ENCODE results near the gene ARHGAP26.
"Not testable (repeated sequence)": the region's sequence is repeated elsewhere in the genome, so short reads cannot be mapped to it uniquely, and the experiment has no call there.

ARHGAP26 gene

GRCh38 chr5:142911775-142912174, 141.6 kb downstream of the ARHGAP26 start:
- DNase-seq = no peak

DNA sequence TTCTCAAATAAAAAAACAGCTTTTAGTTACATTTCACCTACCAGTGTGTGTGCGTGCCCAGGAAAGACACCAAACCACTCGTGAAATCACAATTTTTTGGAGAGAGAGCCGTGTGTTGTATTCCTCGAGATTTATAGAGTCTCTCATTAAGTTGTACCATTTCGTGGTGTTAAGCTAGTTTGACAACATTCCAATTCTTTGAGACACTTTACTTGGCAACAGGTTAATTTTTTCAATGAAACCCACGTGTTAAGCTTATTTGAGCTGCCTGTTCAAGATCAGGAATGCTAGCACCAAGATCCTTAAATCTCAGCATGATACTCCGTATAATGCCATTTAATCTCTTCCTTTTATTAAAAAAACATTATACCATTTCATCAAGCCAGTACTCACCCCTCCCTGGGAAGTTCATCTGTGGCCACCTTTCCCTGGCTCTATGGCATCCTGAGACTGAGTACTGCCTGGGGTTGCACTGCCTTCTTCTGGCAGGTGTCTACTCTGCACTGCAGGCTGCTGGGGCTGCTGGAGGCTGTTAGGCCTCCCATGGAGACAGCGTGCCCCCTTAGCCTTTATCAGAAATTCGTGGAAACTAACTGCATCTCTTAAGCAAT, 143.7 kb downstream of the ARHGAP26 start:
- DNase-seq = no peak

DNA sequence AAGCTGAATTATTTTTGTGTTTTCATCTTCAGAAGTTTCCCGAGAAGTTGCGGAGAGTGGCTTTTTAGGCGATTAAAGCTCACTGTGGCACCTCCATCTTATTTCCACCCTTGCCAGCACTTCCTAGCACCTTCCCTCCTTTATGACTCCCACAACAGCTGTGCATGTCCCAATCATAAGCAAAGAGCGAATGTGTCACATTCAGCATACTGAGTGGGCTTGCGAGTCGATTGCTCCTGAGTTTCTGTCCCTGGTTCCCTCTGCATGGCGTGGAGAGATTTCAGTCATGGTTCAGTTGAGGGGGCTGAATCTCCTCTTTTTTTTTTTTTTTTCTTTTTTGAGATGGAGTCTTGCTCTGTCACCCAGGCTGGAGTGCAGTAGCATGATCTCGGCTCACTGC, 144.9 kb downstream of the ARHGAP26 start:
- no peak for DNase-seq

DNA sequence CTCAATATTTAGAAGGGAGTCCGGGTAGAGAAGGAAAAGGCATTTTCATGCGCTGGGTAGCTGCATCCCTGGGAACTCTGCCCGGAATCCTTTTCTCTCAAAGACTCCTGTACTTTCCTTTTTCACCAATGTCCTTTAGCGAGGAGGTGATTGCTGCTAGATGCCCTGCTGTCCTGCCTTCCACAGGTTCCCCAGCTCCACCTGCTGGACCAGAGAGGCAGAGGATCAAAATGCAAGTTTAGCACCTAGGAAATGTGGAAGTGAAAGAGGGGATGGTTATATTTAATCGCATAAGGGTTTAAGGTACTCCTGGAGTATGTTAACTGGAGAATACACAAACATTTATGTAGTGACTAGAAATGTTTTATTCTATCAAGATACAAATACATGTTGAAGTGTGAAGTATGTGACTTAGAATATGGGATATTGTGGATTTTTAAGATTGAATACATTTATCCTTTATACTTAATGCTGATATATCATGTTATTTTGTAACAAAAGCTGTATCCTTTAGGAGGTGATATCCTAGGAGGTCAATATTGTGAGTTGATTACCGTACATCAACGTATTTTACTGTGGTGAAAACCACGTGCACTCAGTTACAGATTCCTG, 145.7 kb downstream of the ARHGAP26 start:
- no peak for DNase-seq

- no peak for DNase-seq
Observed at GRCh38 chr5:142918959-142919635, 148.9 kb downstream of the ARHGAP26 start.

- DNase-seq = no peak
Observed at GRCh38 chr5:142920849-142921612, 150.9 kb downstream of the ARHGAP26 start.

- no peak for DNase-seq
Observed at GRCh38 chr5:142922223-142922952, 152.2 kb downstream of the ARHGAP26 start.

DNA sequence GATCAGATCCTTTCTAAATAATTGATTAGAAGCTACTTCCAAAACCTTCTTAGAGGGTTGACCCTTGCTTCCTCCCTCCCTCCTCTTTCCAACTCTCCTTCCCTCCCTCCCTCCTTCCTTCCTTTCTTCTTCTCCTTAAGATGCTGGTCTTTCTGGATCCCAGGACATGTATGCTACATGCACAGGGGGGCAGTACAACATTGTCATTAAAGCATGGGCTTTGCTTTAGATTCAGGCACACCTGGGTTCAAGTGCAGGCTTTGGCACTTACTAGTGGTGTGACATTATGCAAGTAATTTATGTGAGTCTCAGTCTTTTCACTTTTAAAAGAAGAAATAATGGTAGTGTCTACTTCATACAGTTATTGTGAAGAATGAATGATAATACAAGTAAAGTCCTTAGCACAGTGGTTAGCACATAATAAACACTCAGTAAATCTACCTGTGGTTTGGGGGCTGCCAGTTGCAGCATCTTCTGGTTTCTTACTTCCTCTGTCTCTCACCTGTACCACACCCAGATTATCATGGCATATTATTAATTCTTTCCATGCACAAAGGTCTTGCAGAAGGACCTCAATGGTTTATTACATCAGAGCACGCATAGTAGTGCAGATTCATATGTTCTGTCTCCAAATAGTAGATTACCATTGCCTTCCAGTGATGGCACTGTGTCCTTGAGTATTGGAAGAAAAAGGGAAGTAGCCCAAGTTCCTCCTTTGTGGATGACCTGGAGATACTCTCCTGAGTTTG, 154.1 kb downstream of the ARHGAP26 start:
- no peak for DNase-seq

GRCh38 chr5:142925795-142926194, 155.6 kb downstream of the ARHGAP26 start:
- no peak for DNase-seq

DNA sequence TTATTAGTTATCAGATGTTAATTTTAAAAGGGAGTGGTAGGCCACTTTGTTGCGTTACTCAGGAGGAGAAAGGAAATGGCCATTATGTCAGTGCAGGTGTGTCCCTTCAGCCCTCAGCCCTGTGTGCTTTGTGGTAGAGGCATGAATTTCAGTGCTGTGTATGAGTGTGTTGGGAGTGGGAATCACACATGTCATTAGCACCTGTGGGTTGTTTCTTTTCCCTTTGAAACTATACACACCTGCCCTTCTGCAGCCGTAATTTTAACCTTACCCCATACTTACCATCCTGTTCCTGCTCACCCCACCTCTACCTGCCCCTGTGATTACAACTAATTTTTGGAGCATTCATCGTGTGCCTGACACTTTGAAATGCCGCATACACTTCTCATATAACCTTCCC, 156.4 kb downstream of the ARHGAP26 start:
- DNase-seq = no peak

DNA sequence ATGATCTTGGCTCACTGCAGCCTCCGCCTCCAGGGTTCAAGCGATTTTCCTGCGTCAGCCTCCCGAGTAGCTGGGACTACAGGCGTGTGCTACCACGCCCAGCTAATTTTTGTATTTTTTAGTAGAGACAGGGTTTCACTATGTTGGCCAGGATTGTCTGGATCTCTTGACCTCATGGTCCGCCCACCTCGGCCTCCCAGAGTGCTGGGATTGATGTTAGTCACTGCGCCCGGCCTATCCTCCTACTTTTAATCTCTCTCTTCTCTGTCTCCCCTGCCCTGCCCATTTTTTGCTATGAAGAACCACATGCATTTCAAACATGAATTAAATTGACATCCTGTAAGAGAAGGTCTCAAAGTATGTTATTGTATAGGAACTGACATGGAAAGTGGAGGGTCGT, 158.8 kb downstream of the ARHGAP26 start:
- DNase-seq = not testable (repeated sequence)

GRCh38 chr5:142929587-142929986, 159.4 kb downstream of the ARHGAP26 start:
- DNase-seq = no peak

DNA sequence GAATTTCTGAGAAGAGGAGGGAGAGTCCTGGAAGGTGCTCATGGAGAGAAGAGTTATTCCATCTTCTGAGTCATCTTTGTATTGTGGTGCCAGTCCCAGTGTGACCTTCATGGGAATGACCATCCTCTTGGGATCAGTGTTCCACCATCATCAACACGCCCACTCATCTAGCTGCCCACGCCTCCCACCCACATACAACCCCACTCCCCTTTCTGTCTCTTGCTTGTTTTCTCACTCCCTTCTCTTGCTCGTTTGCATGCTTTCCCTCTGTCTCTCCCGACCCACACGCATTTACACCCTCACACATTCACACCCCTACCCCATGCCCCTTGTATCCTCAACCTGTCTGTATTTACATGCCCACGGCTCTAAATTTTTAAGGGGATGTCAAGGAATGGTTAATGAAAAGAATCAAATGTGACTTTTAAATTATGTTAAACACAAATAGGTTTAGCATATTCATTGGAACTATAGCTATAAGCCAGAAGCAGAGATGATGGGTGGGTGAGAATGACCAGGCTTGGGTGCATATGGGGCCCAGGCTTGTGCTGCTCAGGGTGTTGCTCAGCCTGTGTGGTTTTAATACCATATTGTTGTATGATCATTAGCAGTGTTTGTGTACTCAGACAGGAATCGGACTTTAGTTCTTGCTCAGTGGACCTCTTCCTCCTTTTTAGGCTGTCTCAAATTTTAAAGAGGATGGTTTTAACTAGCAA, 160.4 kb downstream of the ARHGAP26 start:
- no peak for DNase-seq

DNA sequence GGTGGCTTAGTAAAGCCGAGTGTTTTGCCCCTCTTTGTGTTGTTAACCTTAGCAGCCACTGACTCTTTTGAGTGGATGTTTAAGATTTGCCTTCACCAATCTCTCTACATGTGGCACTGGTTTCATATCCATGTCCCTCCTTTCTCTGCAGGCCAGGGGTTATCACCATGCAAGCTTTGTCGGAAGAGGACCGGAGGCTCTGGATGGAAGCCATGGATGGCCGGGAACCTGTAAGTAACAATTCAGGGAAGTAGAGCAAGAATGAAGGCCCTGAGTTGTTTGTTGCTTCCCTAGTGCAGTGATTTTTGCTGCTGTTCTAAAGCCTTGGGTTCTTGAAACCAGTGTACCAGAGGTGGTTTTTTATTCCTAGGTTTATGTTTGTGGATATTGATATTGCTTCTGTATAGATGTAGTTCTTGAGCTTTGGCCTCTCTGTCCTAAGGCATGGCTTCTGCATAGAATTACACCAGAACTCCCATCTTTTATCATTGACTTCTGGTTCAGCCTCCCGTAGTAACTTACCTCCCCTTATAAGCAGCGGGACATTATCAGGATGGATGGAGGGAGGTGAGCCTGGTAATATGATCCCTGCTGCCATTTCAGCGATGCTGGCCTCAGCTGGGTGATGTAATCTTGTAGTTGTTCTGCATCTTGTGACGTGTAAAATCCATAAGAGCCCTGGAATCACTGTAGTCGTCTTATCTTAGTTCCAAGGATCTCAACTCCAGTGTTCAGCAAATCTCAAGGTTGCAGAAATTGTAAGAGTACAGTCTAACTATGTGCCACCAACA, 161.9 kb downstream of the ARHGAP26 start:
- DNase-seq = no peak

DNA sequence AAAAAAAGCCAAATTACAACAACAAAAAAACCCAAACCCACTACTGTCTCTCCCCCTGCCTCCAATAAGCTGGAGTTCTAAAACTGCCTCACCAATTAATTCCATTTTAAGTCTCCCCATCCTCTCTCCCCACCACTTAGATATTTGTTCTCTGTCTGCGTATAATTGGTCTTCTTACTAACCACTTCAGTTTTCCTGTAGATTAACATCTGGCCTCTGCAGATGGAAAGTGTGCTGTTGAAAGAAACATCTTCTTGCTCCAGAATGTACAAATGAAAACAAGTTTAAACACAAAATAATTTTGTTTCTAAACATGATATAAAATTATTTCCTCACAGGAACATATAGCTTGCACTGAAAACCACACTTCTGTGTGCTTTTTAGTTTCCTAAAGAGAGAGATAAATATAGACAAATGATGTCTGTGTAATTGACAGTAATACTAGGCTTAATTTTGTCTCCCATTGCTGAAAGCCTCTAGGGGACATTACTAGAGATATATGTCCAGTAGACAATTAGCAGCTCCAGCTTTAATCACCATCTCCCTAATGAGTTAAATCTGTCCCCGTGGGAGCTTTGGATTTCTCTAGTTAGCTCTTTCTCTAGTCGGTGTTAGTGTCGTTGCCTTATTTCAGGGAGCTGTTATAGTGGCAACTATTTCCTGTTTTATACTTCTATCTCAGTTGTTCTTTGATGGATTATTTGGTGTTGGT, 164.0 kb downstream of the ARHGAP26 start:
- DNase-seq = no peak

- no peak for DNase-seq
Observed at GRCh38 chr5:142935014-142935413, 164.8 kb downstream of the ARHGAP26 start.

- no peak for DNase-seq
Observed at GRCh38 chr5:142937374-142937773, 167.2 kb downstream of the ARHGAP26 start.

DNA sequence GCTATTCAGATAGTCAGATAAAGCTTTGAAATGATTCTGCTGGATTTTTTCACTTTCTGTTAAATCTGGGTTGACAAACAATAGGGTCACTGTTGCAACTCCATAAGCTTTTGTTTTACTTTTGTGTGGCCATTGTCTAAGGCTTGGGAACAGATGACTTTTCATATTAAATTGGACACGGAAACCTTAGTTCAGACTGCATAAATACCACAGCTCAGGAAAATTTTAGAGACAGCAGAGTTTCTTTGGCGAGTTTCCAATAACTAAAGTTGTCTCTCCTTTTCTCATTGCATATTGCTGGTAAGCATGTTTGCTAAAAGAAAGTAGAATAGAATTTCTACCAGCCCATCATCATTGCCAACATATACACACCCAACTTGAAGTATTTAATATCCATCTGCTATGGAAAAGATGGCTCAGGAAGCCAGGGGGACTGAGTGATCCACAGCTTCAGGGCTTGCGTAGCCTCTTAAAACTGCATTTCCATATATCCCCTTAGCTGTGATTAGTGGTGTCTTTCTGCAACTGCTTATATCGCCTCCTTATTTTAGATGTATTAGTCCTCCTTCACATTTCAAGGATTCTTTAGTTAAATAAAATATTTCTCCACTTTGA, 168.2 kb downstream of the ARHGAP26 start:
- no peak for DNase-seq

DNA sequence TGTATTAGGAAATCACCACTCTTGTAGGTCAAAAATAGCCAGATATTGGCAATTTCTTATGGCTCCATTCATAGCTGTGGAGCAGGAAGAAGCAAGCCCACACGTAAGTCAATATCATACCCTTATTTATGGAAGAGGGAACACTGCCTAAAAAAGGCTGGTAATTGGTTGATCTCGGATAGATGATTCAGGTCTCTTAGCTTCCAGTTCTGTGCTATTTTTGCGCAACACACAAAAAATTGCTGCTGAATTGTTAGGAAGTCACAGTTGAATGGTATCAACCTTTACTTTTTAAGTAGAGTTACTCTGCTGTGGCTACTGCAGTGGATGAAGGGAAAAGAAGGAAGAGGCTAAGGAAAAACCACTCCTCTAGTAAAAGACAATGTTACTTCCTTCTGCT, 168.8 kb downstream of the ARHGAP26 start:
- no peak for DNase-seq

DNA sequence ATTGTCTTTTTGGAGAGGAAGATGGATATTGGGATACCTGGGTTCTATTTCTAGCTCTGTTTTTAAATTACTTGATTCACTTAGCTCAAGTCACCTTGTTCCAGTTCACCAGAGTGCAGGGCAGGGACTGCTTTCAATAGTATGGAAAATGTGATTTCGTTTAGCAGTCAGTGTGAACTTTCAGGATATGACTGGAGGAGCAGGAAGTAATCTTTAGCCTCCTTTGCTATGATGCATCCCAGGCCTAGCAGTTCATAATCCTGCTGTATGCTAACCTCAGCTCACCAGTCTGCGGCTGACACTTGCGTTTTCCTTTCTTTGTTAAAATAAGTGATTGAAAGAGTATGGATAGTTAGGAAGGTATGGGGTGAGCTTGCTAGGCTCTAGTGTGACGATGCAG, 169.7 kb downstream of the ARHGAP26 start:
- DNase-seq = no peak
